ENCODE data around the gene FMNL3. TPM values are rescaled to one million over a fixed set of nuclear protein-coding genes. Genes with fewer than 3 reads are reported as not detected.

The FMNL3 gene
- polyA plus RNA-seq, 1 donor from 2014 or later: 9.3 TPM

- H3K27me3 ChIP-seq (ENCODE audit: insufficient read depth, low read depth, low read length): no peaks in the 10 kb centered on the region
- H3K9me2 ChIP-seq (ENCODE audit: insufficient read depth, low read length): no peaks in the 10 kb centered on the region
- H3K4me3 ChIP-seq (ENCODE audit: low read length): no peak overlapping the region
- H3K79me2 ChIP-seq (replicated peaks; ENCODE audit: insufficient read depth, low read length): no peaks in the 10 kb centered on the region
- H3F3A ChIP-seq (ENCODE audit: insufficient read depth, low read length, poor library complexity, severe bottlenecking): no peaks in the 10 kb centered on the region
- no peaks in the 10 kb centered on the region for H3K9me3 ChIP-seq (ENCODE audit: low read length)
- TF ChIP-seq REST (IDR thresholded peaks at IDR 0.05; ENCODE audit: borderline replicate concordance): no peak
- no peak for TF ChIP-seq POLR2AphosphoS5 (IDR thresholded peaks at IDR 0.05)
- TF ChIP-seq EP300 (conservative IDR thresholded peaks at IDR 0.05; ENCODE audit: poor library complexity, severe bottlenecking): no peak
- no peak for TF ChIP-seq CTCF (IDR thresholded peaks at IDR 0.05; ENCODE audit: poor library complexity, severe bottlenecking)
- TF ChIP-seq MXI1 (conservative IDR thresholded peaks at IDR 0.05; ENCODE audit: poor library complexity, severe bottlenecking): no peak
- TF ChIP-seq SMC3 (conservative IDR thresholded peaks at IDR 0.05; ENCODE audit: poor library complexity): no peak
- TF ChIP-seq EZH2 (IDR thresholded peaks at IDR 0.05; ENCODE audit: borderline replicate concordance, insufficient read depth, low read length, poor library complexity, severe bottlenecking): no peak
- TF ChIP-seq TAF1 (IDR thresholded peaks at IDR 0.05; ENCODE audit: low read depth): no peak
- TF ChIP-seq RAD21 (conservative IDR thresholded peaks at IDR 0.05): no peak
- H3K4me2 ChIP-seq (ENCODE audit: low read length): no peak overlapping the region
- H3K36me3 ChIP-seq (ENCODE audit: insufficient read depth, low read length): peaks cover 6% of the 10 kb centered on the region
- no peak overlapping the region for H3K9ac ChIP-seq (ENCODE audit: low read length)
- H2AFZ ChIP-seq (ENCODE audit: low read depth, low read length): no peak overlapping the region
- no peaks in the 10 kb centered on the region for H4K20me1 ChIP-seq (ENCODE audit: insufficient read depth)
- no peak overlapping the region for H3K27ac ChIP-seq (ENCODE audit: low read length)
Observed at GRCh38 chr12:49633703-49634345, 73.4 kb downstream of the FMNL3 start.

GRCh38 chr12:49632986-49633702, 74.1 kb downstream of the FMNL3 start:
- Histone ChIP-seq H4K20me1 (ENCODE audit: insufficient read depth) (no peaks in the 10 kb centered on the region), H3K9ac (ENCODE audit: low read length) (no peak overlapping the region), H3K27ac (ENCODE audit: low read length) (no peak overlapping the region), H3K4me2 (ENCODE audit: low read length) (no peak overlapping the region), H3K36me3 (ENCODE audit: insufficient read depth, low read length) (peaks cover 4% of the 10 kb centered on the region), H3F3A (ENCODE audit: insufficient read depth, low read length, poor library complexity, severe bottlenecking) (no peaks in the 10 kb centered on the region), H3K79me2 (replicated peaks; ENCODE audit: insufficient read depth, low read length) (no peaks in the 10 kb centered on the region), H3K9me3 (ENCODE audit: low read length) (no peaks in the 10 kb centered on the region), H3K9me2 (ENCODE audit: insufficient read depth, low read length) (no peaks in the 10 kb centered on the region), H2AFZ (ENCODE audit: low read depth, low read length) (no peak overlapping the region), H3K27me3 (ENCODE audit: insufficient read depth, low read depth, low read length) (no peaks in the 10 kb centered on the region), H3K4me3 (ENCODE audit: low read length) (no peak overlapping the region)
- TF ChIP-seq POLR2AphosphoS5 (IDR thresholded peaks at IDR 0.05): no peak
- TF ChIP-seq EP300 (conservative IDR thresholded peaks at IDR 0.05; ENCODE audit: poor library complexity, severe bottlenecking): no peak
- TF ChIP-seq TAF1 (IDR thresholded peaks at IDR 0.05; ENCODE audit: low read depth): no peak
- TF ChIP-seq REST (IDR thresholded peaks at IDR 0.05; ENCODE audit: borderline replicate concordance): no peak
- TF ChIP-seq MXI1 (conservative IDR thresholded peaks at IDR 0.05; ENCODE audit: poor library complexity, severe bottlenecking): no peak
- TF ChIP-seq CTCF (IDR thresholded peaks at IDR 0.05; ENCODE audit: poor library complexity, severe bottlenecking): no peak
- no peak for TF ChIP-seq RAD21 (conservative IDR thresholded peaks at IDR 0.05)
- TF ChIP-seq EZH2 (IDR thresholded peaks at IDR 0.05; ENCODE audit: borderline replicate concordance, insufficient read depth, low read length, poor library complexity, severe bottlenecking): no peak
- TF ChIP-seq SMC3 (conservative IDR thresholded peaks at IDR 0.05; ENCODE audit: poor library complexity): no peak
